Breast epithelium (tissue), 3 donors: ENCODE results near the gene HIBCH.

ENCODE experiments used
- CTCF ChIP-seq, 3 donors: fragments of 450-650 bp; IDR thresholded peaks; one replicate each; pipeline ENCODE4 v1.5.1; 2016 to 2017; ENCODE audit warnings: antibody characterized with exemption in 3 of 3, mild to moderate bottlenecking in 3 of 3, moderate library complexity in 3 of 3
- POLR2A ChIP-seq: fragments of 450-650 bp; IDR thresholded peaks from one replicate; pipeline ENCODE4 v1.6.1; 2016; ENCODE audit warnings: antibody characterized with exemption, mild to moderate bottlenecking, moderate library complexity
- POLR2AphosphoS5 ChIP-seq, 3 donors: sonication (generic); formaldehyde crosslinking; IDR thresholded peaks; one replicate each; pipeline ENCODE4 v1.6.1; 2017; ENCODE audit warnings: antibody characterized with exemption in 3 of 3

- no peak for TF ChIP-seq POLR2AphosphoS5 (IDR thresholded peaks at IDR 0.05)
- no peak for TF ChIP-seq CTCF (IDR thresholded peaks at IDR 0.05)
- no peak for TF ChIP-seq POLR2A
These were observed 122.4 kb downstream of the HIBCH start for GRCh38 chr2:190197143-190197720.
